DMS53 treated with DMSO at 0.1 percent for 48 hours (cell line): ENCODE data around the gene USP46.

Source experiments
- DNase-seq: peaks from one replicate; lab custom pipeline; 2025; ENCODE audit not compliant: unreplicated experiment; lab: John Stamatoyannopoulos, UW

USP46 gene

GRCh38 chr4:52657618-52658501 lies 1.2 kb downstream of the USP46 start:
- DNase-seq = no peak

GRCh38 chr4:52657292-52657617 lies 1.8 kb downstream of the USP46 start:
- DNase-seq = no peak

GRCh38 chr4:52655506-52655905 lies 3.6 kb downstream of the USP46 start:
- DNase-seq = no peak

- DNase-seq = no peak
Measured at GRCh38 chr4:52651996-52652672, 7.0 kb downstream of the USP46 start.

GRCh38 chr4:52648836-52649235 lies 10.3 kb downstream of the USP46 start:
- no peak for DNase-seq

GRCh38 chr4:52646741-52647140 lies 12.4 kb downstream of the USP46 start:
- DNase-seq = no peak

GRCh38 chr4:52646096-52646495 lies 13.0 kb downstream of the USP46 start:
- no peak for DNase-seq

- no peak for DNase-seq
Measured at GRCh38 chr4:52645300-52645699, 13.8 kb downstream of the USP46 start.

GRCh38 chr4:52643785-52644244 lies 15.3 kb downstream of the USP46 start:
- no peak for DNase-seq

- DNase-seq = no peak
Measured at GRCh38 chr4:52643190-52643589, 15.9 kb downstream of the USP46 start.

GRCh38 chr4:52641854-52642563 lies 17.1 kb downstream of the USP46 start:
- no peak for DNase-seq

- no peak for DNase-seq
Measured at GRCh38 chr4:52640808-52641565, 18.1 kb downstream of the USP46 start.

GRCh38 chr4:52638717-52639116 lies 20.4 kb downstream of the USP46 start:
- DNase-seq = no peak

- no peak for DNase-seq
Measured at GRCh38 chr4:52637116-52637515, 22.0 kb downstream of the USP46 start.

- DNase-seq = no peak
Measured at GRCh38 chr4:52635560-52635959, 23.5 kb downstream of the USP46 start.

- DNase-seq = no peak
Measured at GRCh38 chr4:52635130-52635529, 24.0 kb downstream of the USP46 start.

GRCh38 chr4:52633846-52634245 lies 25.3 kb downstream of the USP46 start:
- no peak for DNase-seq

- no peak for DNase-seq
Measured at GRCh38 chr4:52628974-52629373, 30.1 kb downstream of the USP46 start.

GRCh38 chr4:52628543-52628942 lies 30.6 kb downstream of the USP46 start:
- no peak for DNase-seq

GRCh38 chr4:52627876-52628275 lies 31.2 kb downstream of the USP46 start:
- DNase-seq = no peak

- DNase-seq = no peak
Measured at GRCh38 chr4:52625216-52625615, 33.9 kb downstream of the USP46 start.
